GM12891 (cell line): ENCODE results near the gene TBC1D4.
"Not testable (repeated sequence)": the region's sequence is repeated elsewhere in the genome, so short reads cannot be mapped to it uniquely, and the experiment has no call there.

Source experiments
- DNase-seq: peaks from one replicate; pipeline ENCODE4 v3.0.0; 2011; ENCODE audit warnings: low spot score; ENCODE audit not compliant: insufficient read length
- FAIRE-seq: peaks from 2 replicates; lab custom pipeline; 2011; peaks lifted over from hg19 to GRCh38; lab: Jason Lieb, UNC
- PAX5 ChIP-seq: IDR thresholded peaks from 2 replicates; pipeline ENCODE4 v1.6.1; 2011; ENCODE audit warnings: low read length, moderate library complexity, mild to moderate bottlenecking; ENCODE audit not compliant: insufficient read depth, severe bottlenecking
- POLR2A ChIP-seq: IDR thresholded peaks from 2 replicates; pipeline ENCODE4 v1.6.1; 2011; ENCODE audit warnings: low read depth, low read length, control low read depth
- POLR2AphosphoS5 ChIP-seq: IDR thresholded peaks from 2 replicates; pipeline ENCODE4 v1.6.1; 2011; ENCODE audit warnings: low read depth, low read length, control low read depth
- POU2F2 ChIP-seq: IDR thresholded peaks from 2 replicates; pipeline ENCODE4 v1.6.1; 2011; ENCODE audit warnings: low read depth, mild to moderate bottlenecking, control low read depth, low read length, moderate library complexity
- SPI1 ChIP-seq: IDR thresholded peaks from 2 replicates; pipeline ENCODE4 v1.6.1; 2011; ENCODE audit warnings: low read depth, low read length, control low read depth
- TAF1 ChIP-seq: IDR thresholded peaks from 2 replicates; pipeline ENCODE4 v1.6.1; 2011; ENCODE audit warnings: low read depth, low read length, control low read depth

Gene TBC1D4

GRCh38 chr13:75319254-75319653, 162.7 kb downstream of the TBC1D4 start:
- DNase-seq: no peak
- TF ChIP-seq POLR2AphosphoS5 (no peak), PAX5 (no peak), POLR2A (no peak), POU2F2 (no peak)
- peak; percentile 33 for FAIRE-seq

- no peak for TF ChIP-seq POU2F2
- TF ChIP-seq TAF1: no peak
- no peak for TF ChIP-seq SPI1
- no peak for TF ChIP-seq POLR2A
- TF ChIP-seq POLR2AphosphoS5: no peak
- TF ChIP-seq PAX5: no peak
- FAIRE-seq: no peak
- DNase-seq: no peak
Observed at GRCh38 chr13:75318138-75318833, 163.7 kb downstream of the TBC1D4 start.

- DNase-seq (no peak), FAIRE-seq (no peak)
- TF ChIP-seq PAX5 (no peak), POU2F2 (no peak), TAF1 (no peak), POLR2A (no peak), SPI1 (no peak), POLR2AphosphoS5 (no peak)
Observed at GRCh38 chr13:75316427-75316826, 165.5 kb downstream of the TBC1D4 start.

- TF ChIP-seq PAX5 (no peak), POU2F2 (no peak), POLR2A (no peak), TAF1 (no peak), SPI1 (no peak), POLR2AphosphoS5 (no peak)
- DNase-seq (no peak), FAIRE-seq (peak; percentile 23)
Observed at GRCh38 chr13:75312884-75313520, 169.0 kb downstream of the TBC1D4 start.

- DNase-seq: no peak
- TF ChIP-seq TAF1 (no peak), SPI1 (peak; percentile 72)
- FAIRE-seq: no peak
Observed at GRCh38 chr13:75309981-75310580, 171.9 kb downstream of the TBC1D4 start.

GRCh38 chr13:75308222-75308621, 173.7 kb downstream of the TBC1D4 start:
- TF ChIP-seq TAF1 (no peak), POLR2AphosphoS5 (no peak), POU2F2 (0 out of 2 replicates have a peak, but pooled peaks have one; percentile 13), SPI1 (no peak)
- FAIRE-seq (no peak), DNase-seq (no peak)

GRCh38 chr13:75307370-75307949, 174.5 kb downstream of the TBC1D4 start:
- FAIRE-seq (peak; percentile 9), DNase-seq (no peak)
- no peak for TF ChIP-seq TAF1
- TF ChIP-seq POLR2A: no peak
- no peak for TF ChIP-seq SPI1
- no peak for TF ChIP-seq POU2F2
- no peak for TF ChIP-seq POLR2AphosphoS5

GRCh38 chr13:75306967-75307366, 175.0 kb downstream of the TBC1D4 start:
- DNase-seq, FAIRE-seq: not testable (repeated sequence)

- FAIRE-seq: peak; percentile 9
- no peak for TF ChIP-seq POU2F2
- no peak for TF ChIP-seq TAF1
- no peak for TF ChIP-seq PAX5
- no peak for TF ChIP-seq POLR2A
- TF ChIP-seq SPI1: no peak
- no peak for TF ChIP-seq POLR2AphosphoS5
Observed at GRCh38 chr13:75305059-75305458, 176.9 kb downstream of the TBC1D4 start.

GRCh38 chr13:75303263-75303662, 178.7 kb downstream of the TBC1D4 start:
- no peak for TF ChIP-seq POU2F2
- TF ChIP-seq POLR2AphosphoS5: no peak
- TF ChIP-seq POLR2A: no peak
- TF ChIP-seq TAF1: no peak
- no peak for TF ChIP-seq SPI1
- no peak for TF ChIP-seq PAX5
- DNase-seq (no peak), FAIRE-seq (no peak)

More at GRCh38 chr13:75305059-75305458, 176.9 kb downstream of the TBC1D4 start:
- DNase-seq: no peak
